SU-DHL-6 (cell line): ENCODE measurements around the gene ATXN2.

Experiments used
- CTCF ChIP-seq: fragments of 200-600 bp; sonication (generic); IDR thresholded peaks from one replicate; pipeline ENCODE4 v1.5.1; 2017; ENCODE audit warnings: antibody characterized with exemption, mild to moderate bottlenecking, low read length, moderate library complexity; ENCODE audit not compliant: insufficient read depth, poor library complexity, severe bottlenecking
- EZH2phosphoT487 ChIP-seq: fragments of 200-600 bp; sonication (generic), shearing (Covaris generic); conservative IDR thresholded peaks from 2 replicates; pipeline ENCODE4 v1.6.1; 2018; ENCODE audit warnings: mild to moderate bottlenecking, antibody characterized with exemption, low read length, moderate library complexity, mixed read lengths

GRCh38 chr12:111451649-111452129, 147.4 kb downstream of the ATXN2 start:
- peak; percentile 84 for TF ChIP-seq CTCF
- TF ChIP-seq EZH2phosphoT487, result no peak
